ENCODE measurements around the gene MAP4K2. TPM values are rescaled to one million over a fixed set of nuclear protein-coding genes. Genes with fewer than 3 reads are reported as not detected.

MAP4K2 gene
- total and polyA plus RNA-seq, 7 donors: 9.0 to 23.5 (median 13.6) TPM

DNA sequence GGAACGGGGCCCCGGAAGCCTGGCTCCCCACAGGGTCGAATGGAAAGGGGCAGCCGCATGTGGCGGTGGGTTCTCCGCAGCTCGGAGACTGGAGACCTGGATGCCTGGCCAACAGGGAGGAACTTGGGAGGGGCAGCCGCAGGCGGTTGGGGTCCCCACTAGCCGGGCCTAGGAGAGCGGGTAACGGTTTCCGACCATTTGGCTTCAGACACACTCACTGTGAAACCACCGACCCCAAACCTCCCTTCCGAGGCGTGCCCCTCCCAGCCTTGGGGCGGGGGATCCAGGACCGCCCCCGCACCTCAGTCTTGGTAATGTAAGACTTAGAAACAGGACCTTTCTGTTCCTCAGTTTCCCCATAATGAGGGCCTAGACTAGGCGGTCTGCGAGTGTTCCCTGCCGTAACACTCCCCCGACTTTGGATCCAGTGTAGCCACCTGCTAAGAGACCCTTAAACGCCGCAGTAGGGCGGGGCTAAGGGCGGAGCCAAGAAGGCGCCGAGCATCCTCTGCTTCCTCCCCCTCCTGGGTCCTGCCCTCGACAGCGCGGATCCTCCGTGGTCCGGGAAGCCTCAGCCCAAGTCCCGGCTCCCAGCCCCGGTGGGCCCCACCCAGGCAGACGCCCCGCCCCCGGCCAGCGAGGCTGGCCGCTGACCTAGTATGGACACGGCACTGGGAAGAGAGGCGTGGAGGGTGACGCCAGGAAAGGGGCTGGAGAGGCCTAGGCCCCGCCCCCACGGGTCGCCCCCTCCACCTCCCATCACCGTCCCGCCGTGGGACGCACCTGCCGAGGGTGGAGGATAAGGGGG is 57.3 kb downstream of the MAP4K2 start:
- TF ChIP-seq, protein P1, sequence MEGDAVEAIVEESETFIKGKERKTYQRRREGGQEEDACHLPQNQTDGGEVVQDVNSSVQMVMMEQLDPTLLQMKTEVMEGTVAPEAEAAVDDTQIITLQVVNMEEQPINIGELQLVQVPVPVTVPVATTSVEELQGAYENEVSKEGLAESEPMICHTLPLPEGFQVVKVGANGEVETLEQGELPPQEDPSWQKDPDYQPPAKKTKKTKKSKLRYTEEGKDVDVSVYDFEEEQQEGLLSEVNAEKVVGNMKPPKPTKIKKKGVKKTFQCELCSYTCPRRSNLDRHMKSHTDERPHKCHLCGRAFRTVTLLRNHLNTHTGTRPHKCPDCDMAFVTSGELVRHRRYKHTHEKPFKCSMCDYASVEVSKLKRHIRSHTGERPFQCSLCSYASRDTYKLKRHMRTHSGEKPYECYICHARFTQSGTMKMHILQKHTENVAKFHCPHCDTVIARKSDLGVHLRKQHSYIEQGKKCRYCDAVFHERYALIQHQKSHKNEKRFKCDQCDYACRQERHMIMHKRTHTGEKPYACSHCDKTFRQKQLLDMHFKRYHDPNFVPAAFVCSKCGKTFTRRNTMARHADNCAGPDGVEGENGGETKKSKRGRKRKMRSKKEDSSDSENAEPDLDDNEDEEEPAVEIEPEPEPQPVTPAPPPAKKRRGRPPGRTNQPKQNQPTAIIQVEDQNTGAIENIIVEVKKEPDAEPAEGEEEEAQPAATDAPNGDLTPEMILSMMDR (IDR thresholded peaks at IDR 0.05): no peak
- TF ChIP-seq POLR2AphosphoS5 (IDR thresholded peaks at IDR 0.05) (peak; percentile 88 to 93 (median 92)), EP300 (IDR thresholded peaks at IDR 0.05) (peak in 1 of 4 donors; percentile 9), POLR2A (IDR thresholded peaks at IDR 0.05) (peak; percentile 65 to 77)
- H3K4me3 ChIP-seq: peak overlapping the region; percentile 30 to 86 (median 68)
- no peaks in the 10 kb centered on the region for H3K9me3 ChIP-seq
- H3K27ac ChIP-seq: peak overlapping the region; percentile 95 to 98 (median 96)
- H3K36me3 ChIP-seq: peaks cover 0 to 8% (median 0%) of the 10 kb centered on the region in 4 donors
- intact Hi-C loops (cut with DNase I): loop anchor here (2.0 kb wide), 1 partner anchor 33 kb away; the partner anchor contains the start of gene SF1
- no peaks in the 10 kb centered on the region for H3K27me3 ChIP-seq
- peaks cover 0 to 50% (median 45%) of the 10 kb centered on the region in 4 donors for H3K4me1 ChIP-seq
- DNase-seq: peak; percentile 97
- WGBS, 2 donors: 1 to 4% methylated on average over 52 of the region's 52 CpGs

DNA sequence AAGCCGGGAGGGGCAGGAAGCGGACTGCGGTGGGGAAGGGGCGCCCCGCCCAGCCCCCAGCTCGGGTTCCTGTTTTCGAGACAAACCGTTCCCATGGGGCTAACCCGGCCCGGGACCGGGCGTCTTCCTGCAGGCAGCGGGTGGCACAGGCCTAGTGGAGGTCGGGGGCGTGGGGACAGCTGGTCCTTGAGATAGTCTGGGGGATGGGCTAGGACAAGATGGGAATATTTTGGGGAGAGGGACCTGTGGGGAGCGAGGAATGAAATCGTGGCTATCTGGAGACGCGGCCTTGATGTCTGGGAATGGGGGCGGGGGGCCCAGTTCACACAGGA is 57.9 kb downstream of the MAP4K2 start:
- DNase-seq: peak; percentile 89
- intact Hi-C loops (cut with DNase I): loop anchor here (2.0 kb wide), 1 partner anchor 34 kb away; the partner anchor contains the start of gene SF1
- 1 to 2% methylated on average over 20 of the region's 20 CpGs for WGBS, 2 donors
- Histone ChIP-seq H3K4me3 (peak overlapping the region; percentile 30 to 86 (median 68)), H3K9me3 (no peaks in the 10 kb centered on the region), H3K27me3 (no peaks in the 10 kb centered on the region), H3K27ac (peak overlapping the region; percentile 95 to 98 (median 96)), H3K4me1 (peaks cover 0 to 50% (median 45%) of the 10 kb centered on the region in 4 donors), H3K36me3 (peaks cover 0 to 5% (median 0%) of the 10 kb centered on the region in 4 donors)
- TF ChIP-seq POLR2AphosphoS5 (IDR thresholded peaks at IDR 0.05) (peak in 2 of 4 donors; percentile 20 to 41), EP300 (IDR thresholded peaks at IDR 0.05) (no peak), POLR2A (IDR thresholded peaks at IDR 0.05) (no peak)

GRCh38 chr11:64744544-64745188 is 58.3 kb downstream of the MAP4K2 start:
- 1 to 2% methylated on average over 89 of the region's 89 CpGs for WGBS, 2 donors
- no peak for DNase-seq
- peak overlapping the region; percentile 37 to 86 (median 68) for H3K4me3 ChIP-seq
- H3K4me1 ChIP-seq: peaks cover 0 to 50% (median 45%) of the 10 kb centered on the region in 4 donors
- H3K27me3 ChIP-seq: no peaks in the 10 kb centered on the region
- H3K27ac ChIP-seq: peak overlapping the region; percentile 95 to 98 (median 96)
- no peak for TF ChIP-seq EP300 (IDR thresholded peaks at IDR 0.05)
- TF ChIP-seq, protein P1 (IDR thresholded peaks at IDR 0.05): no peak
- TF ChIP-seq POLR2A (IDR thresholded peaks at IDR 0.05): no peak
- TF ChIP-seq POLR2AphosphoS5 (IDR thresholded peaks at IDR 0.05): no peak
- H3K9me3 ChIP-seq: no peaks in the 10 kb centered on the region
- intact Hi-C loops (cut with DNase I): loop anchor here (2.0 kb wide), 1 partner anchor 34 kb away; the partner anchor contains the start of gene SF1
- no peaks in the 10 kb centered on the region for H3K36me3 ChIP-seq

GRCh38 chr11:64743591-64744543 is 59.1 kb downstream of the MAP4K2 start, which contains the start of gene RASGRP2:
RASGRP2 (minus strand) TSS chr11:64744142; CDS start chr11:64742866, 1,276 bp downstream.
- peak within 1 kb of the TSS; percentile 95 to 98 (median 96) for H3K27ac ChIP-seq
- H3K4me1 ChIP-seq: peaks cover 0 to 50% (median 45%) of the 10 kb centered on the region in 4 donors
- intact Hi-C loops (cut with DNase I): loop anchor here (2.0 kb wide), 1 partner anchor 35 kb away; the partner anchor contains the start of gene SF1
- TF ChIP-seq, protein P1 (IDR thresholded peaks at IDR 0.05): peak; percentile 65 to 80 (median 72)
- TF ChIP-seq POLR2A (IDR thresholded peaks at IDR 0.05): no peak
- peak; percentile 34 to 74 (median 53) for TF ChIP-seq POLR2AphosphoS5 (IDR thresholded peaks at IDR 0.05)
- TF ChIP-seq EP300 (IDR thresholded peaks at IDR 0.05): no peak
- 1 to 2% methylated on average over 57 of the region's 57 CpGs for WGBS, 2 donors
- H3K36me3 ChIP-seq: peaks cover 0 to 8% (median 0%) of the 10 kb centered on the region in 4 donors
- H3K4me3 ChIP-seq: peak within 1 kb of the TSS; percentile 37 to 86 (median 68)
- no peaks in the 10 kb centered on the region for H3K9me3 ChIP-seq
- DNase-seq: peak; percentile 93
- H3K27me3 ChIP-seq: no peaks in the 10 kb centered on the region

Measured in sigmoid colon (tissue), 7 donors.